ENCODE results near the gene JCAD. TPM values are rescaled to one million over a fixed set of nuclear protein-coding genes. Genes with fewer than 3 reads are reported as not detected.

The JCAD gene
- total and polyA plus RNA-seq, 10 of the 15 experiments (the other 5 are each of a cell fraction or from before 2014, with no cell fraction given), result 0.28 TPM; not detected in 9

DNA sequence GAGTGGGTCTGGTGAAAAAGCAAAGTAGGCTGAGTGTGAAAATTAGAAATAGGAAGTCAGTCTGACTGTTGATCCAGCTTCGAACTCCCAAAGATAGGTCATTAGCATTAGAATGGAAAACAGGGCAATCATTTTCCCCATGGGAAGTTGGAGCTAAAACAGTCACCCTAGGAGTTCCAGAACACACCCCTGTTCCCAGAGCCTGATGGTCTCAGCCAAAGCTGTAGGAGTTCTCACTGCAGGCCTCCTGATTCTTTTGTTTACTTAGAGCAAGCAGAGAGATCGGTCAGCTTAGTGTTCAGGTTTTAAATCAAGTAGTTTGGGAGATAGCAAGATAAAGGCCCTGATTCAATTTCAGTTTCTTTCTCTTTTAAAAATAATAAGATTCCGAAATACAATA lies 28.8 kb upstream of the JCAD start:
- BruUV-seq (replicated peaks), result no TSS peak
- Histone ChIP-seq H3K9ac (ENCODE audit: control insufficient read depth, insufficient read depth, low read length) (no peak overlapping the region), H4K20me1 (ENCODE audit: control insufficient read depth, insufficient read depth) (no peaks in the 10 kb centered on the region), H2AFZ (ENCODE audit: control insufficient read depth, low read depth, low read length) (no peak overlapping the region), H3K27me3 (replicated peaks in 1 of 2; ENCODE audit: control insufficient read depth in 2 of 2, insufficient read depth in 2 of 2, low read length in 1 of 2) (no peaks in the 10 kb centered on the region), H3K9me3 (replicated peaks; ENCODE audit: control insufficient read depth, insufficient read depth, low read length) (no peaks in the 10 kb centered on the region), H3K27ac (ENCODE audit: control insufficient read depth, insufficient read depth) (no peak overlapping the region), H3K4me3 (no peak overlapping the region), H3K4me2 (ENCODE audit: control insufficient read depth, insufficient read depth) (no peak overlapping the region), H3K36me3 (ENCODE audit: control insufficient read depth in 2 of 2, insufficient read depth in 2 of 2, low read length in 1 of 2) (no peaks in the 10 kb centered on the region), H3K79me2 (ENCODE audit: control insufficient read depth, insufficient read depth, low read length) (no peaks in the 10 kb centered on the region), H3K4me1 (ENCODE audit: control insufficient read depth, insufficient read depth, low read length) (no peaks in the 10 kb centered on the region)
- POLR2A ChIA-PET, result no interaction called here
- no peak for FAIRE-seq
- in situ Hi-C loops (cut with MboI), result no loop called here
- CTCF ChIA-PET, result no interaction called here
- intact Hi-C loops (cut with micrococcal nuclease; ENCODE audit: unreplicated experiment), result no loop called here
- TF ChIP-seq BHLHE40 (IDR thresholded peaks at IDR 0.05; ENCODE audit: borderline replicate concordance in 1 of 2, low read depth in 2 of 2, low read length in 1 of 2) (no peak), ZNF207 (IDR thresholded peaks at IDR 0.05; ENCODE audit: borderline replicate concordance) (no peak)
- RAD21 ChIA-PET (ENCODE audit: unreplicated experiment), result no interaction called here
- SMC1A ChIA-PET (ENCODE audit: uncharacterized antibody, unreplicated experiment), result interaction anchor here (0.7 to 1.3 kb wide), 2 partner anchors 10 to 855 kb away, joined by 3 read pairs; no protein-coding TSS in a partner anchor
- 39% methylated on average over 3 of the region's 3 CpGs for WGBS (ENCODE audit: insufficient coverage, insufficient replicate concordance, low lambda C conversion rate, missing lambda C conversion rate)
- no peak for ATAC-seq
- no peak for DNase-seq (ENCODE audit: low read depth, low spot score)

DNA sequence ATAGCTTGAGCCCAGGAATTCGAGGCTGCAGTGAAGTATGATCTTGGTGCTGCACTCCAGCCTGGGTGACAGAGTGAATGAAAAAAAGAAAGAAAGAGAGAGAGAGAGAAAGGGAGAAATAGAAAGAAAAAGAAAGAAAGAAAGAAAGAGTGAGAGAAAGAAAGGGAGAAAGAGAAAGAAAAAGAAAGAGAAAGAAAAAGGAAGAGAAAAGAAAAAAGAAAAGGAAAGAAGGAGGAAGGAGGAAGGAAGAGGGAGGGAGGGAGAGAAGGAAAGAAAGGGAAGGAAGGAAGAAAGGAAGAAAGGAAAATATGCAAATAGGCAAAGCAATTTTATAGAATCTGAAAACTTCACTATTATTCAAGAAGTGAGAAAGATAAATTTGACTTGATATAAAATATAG lies 24.5 kb upstream of the JCAD start:
- in situ Hi-C loops (cut with MboI), result no loop called here
- BruUV-seq (replicated peaks), result no TSS peak
- no peak for TF ChIP-seq YY1 (IDR thresholded peaks at IDR 0.05; ENCODE audit: low read depth, low read length)
- no peak for TF ChIP-seq SIX5 (IDR thresholded peaks at IDR 0.05; ENCODE audit: low read depth, low read length, severe bottlenecking)
- TF ChIP-seq, protein P1, sequence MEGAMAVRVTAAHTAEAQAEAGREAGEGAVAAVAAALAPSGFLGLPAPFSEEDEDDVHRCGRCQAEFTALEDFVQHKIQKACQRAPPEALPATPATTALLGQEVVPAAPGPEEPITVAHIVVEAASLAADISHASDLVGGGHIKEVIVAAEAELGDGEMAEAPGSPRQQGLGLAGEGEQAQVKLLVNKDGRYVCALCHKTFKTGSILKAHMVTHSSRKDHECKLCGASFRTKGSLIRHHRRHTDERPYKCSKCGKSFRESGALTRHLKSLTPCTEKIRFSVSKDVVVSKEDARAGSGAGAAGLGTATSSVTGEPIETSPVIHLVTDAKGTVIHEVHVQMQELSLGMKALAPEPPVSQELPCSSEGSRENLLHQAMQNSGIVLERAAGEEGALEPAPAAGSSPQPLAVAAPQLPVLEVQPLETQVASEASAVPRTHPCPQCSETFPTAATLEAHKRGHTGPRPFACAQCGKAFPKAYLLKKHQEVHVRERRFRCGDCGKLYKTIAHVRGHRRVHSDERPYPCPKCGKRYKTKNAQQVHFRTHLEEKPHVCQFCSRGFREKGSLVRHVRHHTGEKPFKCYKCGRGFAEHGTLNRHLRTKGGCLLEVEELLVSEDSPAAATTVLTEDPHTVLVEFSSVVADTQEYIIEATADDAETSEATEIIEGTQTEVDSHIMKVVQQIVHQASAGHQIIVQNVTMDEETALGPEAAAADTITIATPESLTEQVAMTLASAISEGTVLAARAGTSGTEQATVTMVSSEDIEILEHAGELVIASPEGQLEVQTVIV (IDR thresholded peaks at IDR 0.05; ENCODE audit: borderline replicate concordance, partially characterized antibody), result no peak
- TF ChIP-seq NR2F1 (conservative IDR thresholded peaks at IDR 0.05), result no peak
- TF ChIP-seq NR2C2 (IDR thresholded peaks at IDR 0.05; ENCODE audit: borderline replicate concordance, control insufficient read depth, insufficient read length, low read depth), result no peak
- TF ChIP-seq FOS (IDR thresholded peaks at IDR 0.05; ENCODE audit: borderline replicate concordance, extremely low read depth, insufficient read length), result no peak
- TF ChIP-seq, protein P2, sequence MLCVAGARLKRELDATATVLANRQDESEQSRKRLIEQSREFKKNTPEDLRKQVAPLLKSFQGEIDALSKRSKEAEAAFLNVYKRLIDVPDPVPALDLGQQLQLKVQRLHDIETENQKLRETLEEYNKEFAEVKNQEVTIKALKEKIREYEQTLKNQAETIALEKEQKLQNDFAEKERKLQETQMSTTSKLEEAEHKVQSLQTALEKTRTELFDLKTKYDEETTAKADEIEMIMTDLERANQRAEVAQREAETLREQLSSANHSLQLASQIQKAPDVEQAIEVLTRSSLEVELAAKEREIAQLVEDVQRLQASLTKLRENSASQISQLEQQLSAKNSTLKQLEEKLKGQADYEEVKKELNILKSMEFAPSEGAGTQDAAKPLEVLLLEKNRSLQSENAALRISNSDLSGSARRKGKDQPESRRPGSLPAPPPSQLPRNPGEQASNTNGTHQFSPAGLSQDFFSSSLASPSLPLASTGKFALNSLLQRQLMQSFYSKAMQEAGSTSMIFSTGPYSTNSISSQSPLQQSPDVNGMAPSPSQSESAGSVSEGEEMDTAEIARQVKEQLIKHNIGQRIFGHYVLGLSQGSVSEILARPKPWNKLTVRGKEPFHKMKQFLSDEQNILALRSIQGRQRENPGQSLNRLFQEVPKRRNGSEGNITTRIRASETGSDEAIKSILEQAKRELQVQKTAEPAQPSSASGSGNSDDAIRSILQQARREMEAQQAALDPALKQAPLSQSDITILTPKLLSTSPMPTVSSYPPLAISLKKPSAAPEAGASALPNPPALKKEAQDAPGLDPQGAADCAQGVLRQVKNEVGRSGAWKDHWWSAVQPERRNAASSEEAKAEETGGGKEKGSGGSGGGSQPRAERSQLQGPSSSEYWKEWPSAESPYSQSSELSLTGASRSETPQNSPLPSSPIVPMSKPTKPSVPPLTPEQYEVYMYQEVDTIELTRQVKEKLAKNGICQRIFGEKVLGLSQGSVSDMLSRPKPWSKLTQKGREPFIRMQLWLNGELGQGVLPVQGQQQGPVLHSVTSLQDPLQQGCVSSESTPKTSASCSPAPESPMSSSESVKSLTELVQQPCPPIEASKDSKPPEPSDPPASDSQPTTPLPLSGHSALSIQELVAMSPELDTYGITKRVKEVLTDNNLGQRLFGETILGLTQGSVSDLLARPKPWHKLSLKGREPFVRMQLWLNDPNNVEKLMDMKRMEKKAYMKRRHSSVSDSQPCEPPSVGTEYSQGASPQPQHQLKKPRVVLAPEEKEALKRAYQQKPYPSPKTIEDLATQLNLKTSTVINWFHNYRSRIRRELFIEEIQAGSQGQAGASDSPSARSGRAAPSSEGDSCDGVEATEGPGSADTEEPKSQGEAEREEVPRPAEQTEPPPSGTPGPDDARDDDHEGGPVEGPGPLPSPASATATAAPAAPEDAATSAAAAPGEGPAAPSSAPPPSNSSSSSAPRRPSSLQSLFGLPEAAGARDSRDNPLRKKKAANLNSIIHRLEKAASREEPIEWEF (IDR thresholded peaks at IDR 0.05; ENCODE audit: insufficient replicate concordance, low read depth, low read length), result no peak
- no peak for TF ChIP-seq DPF2 (IDR thresholded peaks at IDR 0.05)
- TF ChIP-seq KDM1A (IDR thresholded peaks at IDR 0.05; ENCODE audit: borderline replicate concordance), result no peak

More for the DNA sequence above, 24.5 kb upstream of the JCAD start:
- ChIA-PET SMC1A (ENCODE audit: uncharacterized antibody, unreplicated experiment) (no interaction called here), CTCF (interaction anchor here (0.6 kb wide), 1 partner anchor 9 kb away, joined by 3 read pairs; no protein-coding TSS in a partner anchor), POLR2A (no interaction called here), RAD21 (ENCODE audit: unreplicated experiment) (no interaction called here)
- no peak overlapping the region for H3K9ac ChIP-seq (ENCODE audit: control insufficient read depth, insufficient read depth, low read length)
- no peaks in the 10 kb centered on the region for H3K4me1 ChIP-seq (ENCODE audit: control insufficient read depth, insufficient read depth, low read length)
- no peaks in the 10 kb centered on the region for H3K79me2 ChIP-seq (ENCODE audit: control insufficient read depth, insufficient read depth, low read length)
- no peak overlapping the region for H3K4me3 ChIP-seq
- H3K36me3 ChIP-seq (ENCODE audit: control insufficient read depth in 2 of 2, insufficient read depth in 2 of 2, low read length in 1 of 2), result no peaks in the 10 kb centered on the region
- intact Hi-C loops (cut with micrococcal nuclease; ENCODE audit: unreplicated experiment), result no loop called here
- DNase-seq (ENCODE audit: low read depth, low spot score) (no peak), FAIRE-seq (no peak), ATAC-seq (no peak)
- no peak overlapping the region for H3K27ac ChIP-seq (ENCODE audit: control insufficient read depth, insufficient read depth)
- H3K4me2 ChIP-seq (ENCODE audit: control insufficient read depth, insufficient read depth), result no peak overlapping the region
- WGBS (ENCODE audit: insufficient coverage, insufficient replicate concordance, low lambda C conversion rate, missing lambda C conversion rate), result 6% methylated on average over 1 of the region's 1 CpG
- no peaks in the 10 kb centered on the region for H3K9me3 ChIP-seq (replicated peaks; ENCODE audit: control insufficient read depth, insufficient read depth, low read length)
- H3K27me3 ChIP-seq (replicated peaks in 1 of 2; ENCODE audit: control insufficient read depth in 2 of 2, insufficient read depth in 2 of 2, low read length in 1 of 2), result no peaks in the 10 kb centered on the region
- no peaks in the 10 kb centered on the region for H4K20me1 ChIP-seq (ENCODE audit: control insufficient read depth, insufficient read depth)
- H2AFZ ChIP-seq (ENCODE audit: control insufficient read depth, low read depth, low read length), result no peak overlapping the region

Data from GM12878 (cell line).